PC-9 (cell line): ENCODE results near the gene ACSM2A. TPM values are rescaled to one million over a fixed set of nuclear protein-coding genes. Genes with fewer than 3 reads are reported as not detected.

Source experiments
- BruUV-seq: library from RNA; stranded (reverse); fragments of 400-500 nt; replicated peaks from 2 replicates; lab custom pipeline; 2021; lab: Mats Ljungman, UMichigan
- CTCF ChIA-PET: fragments of 300-600 bp; sonication (Branson Sonifier 250); formaldehyde crosslinking; loops from one replicate; lab custom pipeline; 2022; ENCODE audit warnings: antibody characterized with exemption; lab: Charles Lee
- POLR2A ChIA-PET: fragments of 300-600 bp; sonication (Branson Sonifier 250); formaldehyde crosslinking; loops from one replicate; lab custom pipeline; 2022; ENCODE audit warnings: antibody characterized with exemption; ENCODE audit not compliant: unreplicated experiment; lab: Charles Lee
- DNase-seq, 2 experiments: peaks; one replicate each; pipeline versions ENCODE4 v3.0.0 to v3.0.0-alpha.2; 2015 to 2022; ENCODE audit warnings: mixed read lengths in 1 of 2
- H2AFZ ChIP-seq: fragments of 200-600 bp; sonication (generic); 2 replicates; pipeline ENCODE4 v1.8.1; 2017; ENCODE audit warnings: antibody characterized with exemption
- H3F3A ChIP-seq: fragments of 200-600 bp; sonication (generic); 2 replicates; pipeline ENCODE4 v1.8.1; 2017; ENCODE audit warnings: antibody characterized with exemption, mild to moderate bottlenecking, low read depth; ENCODE audit not compliant: insufficient read depth
- H3K27ac ChIP-seq: fragments of 200-600 bp; sonication (generic); 2 replicates; pipeline ENCODE4 v1.6.1; 2016; ENCODE audit warnings: mixed run types
- H3K27me3 ChIP-seq: fragments of 200-600 bp; sonication (generic); 2 replicates; pipeline ENCODE4 v1.6.1; 2016; ENCODE audit warnings: low read depth, mixed run types; ENCODE audit not compliant: insufficient read depth
- H3K36me3 ChIP-seq: fragments of 200-600 bp; sonication (generic); 2 replicates; pipeline ENCODE4 v1.6.1; 2016; ENCODE audit warnings: low read depth, mixed run types
- H3K4me1 ChIP-seq: fragments of 200-600 bp; sonication (generic); replicated peaks from 2 replicates; pipeline ENCODE4 v1.6.1; 2016; ENCODE audit warnings: mixed run types; ENCODE audit not compliant: insufficient read depth
- H3K4me2 ChIP-seq: fragments of 200-600 bp; sonication (generic); 2 replicates; pipeline ENCODE4 v1.6.1; 2017; ENCODE audit warnings: mixed run types
- H3K4me3 ChIP-seq: fragments of 200-600 bp; sonication (generic); 2 replicates; pipeline ENCODE4 v1.6.1; 2016; ENCODE audit warnings: mixed run types
- H3K79me2 ChIP-seq: fragments of 200-600 bp; sonication (generic); 2 replicates; pipeline ENCODE4 v1.6.1; 2017; ENCODE audit warnings: low read depth, mixed run types
- H3K9me2 ChIP-seq: fragments of 200-600 bp; sonication (generic); 2 replicates; pipeline ENCODE4 v1.8.1; 2017; ENCODE audit warnings: mild to moderate bottlenecking; ENCODE audit not compliant: insufficient read depth
- H3K9me3 ChIP-seq: fragments of 200-600 bp; sonication (generic); 2 replicates; pipeline ENCODE4 v1.8.1; 2016; ENCODE audit warnings: low read depth; ENCODE audit not compliant: insufficient read depth
- H4K20me1 ChIP-seq: fragments of 200-600 bp; sonication (generic); 2 replicates; pipeline ENCODE4 v1.8.1; 2017; ENCODE audit not compliant: insufficient read depth
- CTCF ChIP-seq: fragments of 200-600 bp; sonication (generic); conservative IDR thresholded peaks from 2 replicates; pipeline ENCODE4 v1.6.1; 2017; ENCODE audit warnings: mixed run types, antibody characterized with exemption, mild to moderate bottlenecking, moderate library complexity
- EZH2 ChIP-seq: fragments of 200-600 bp; sonication (generic); IDR thresholded peaks from 2 replicates; pipeline ENCODE4 v1.8.0; 2017; ENCODE audit warnings: antibody characterized with exemption, low read depth
- intact Hi-C: fragments of 100-400 bp; cut with micrococcal nuclease; formaldehyde crosslinking; loops from one replicate; pipeline ENCODE4 v1.10.0; 2022; ENCODE audit not compliant: unreplicated experiment
- total RNA-seq: library from RNA; stranded (reverse); gene quantifications from 2 replicates; pipeline ENCODE4 v1.2.3, GENCODE V29; 2021

The ACSM2A gene
- total RNA-seq, 1 experiment from 2014 or later: not detected

DNA sequence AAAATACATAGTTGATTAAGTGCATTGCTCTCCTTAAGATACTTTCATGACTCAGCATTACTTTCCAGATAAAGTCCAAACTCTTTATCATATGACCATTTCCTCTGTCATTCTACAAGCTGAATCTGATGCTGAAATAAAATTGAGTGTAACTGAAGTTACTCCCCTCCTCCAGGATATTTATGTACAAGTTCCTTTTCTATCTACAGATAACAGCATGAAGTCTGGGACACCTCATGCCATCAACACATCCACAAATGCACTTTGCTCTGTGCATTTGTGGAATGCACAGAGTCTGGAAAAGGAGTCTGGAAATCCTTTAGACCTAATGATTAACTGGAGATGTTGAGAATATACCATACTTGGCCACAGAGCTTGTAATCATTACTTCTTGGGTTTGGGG, 64.4 kb downstream of the ACSM2A start:
- no peaks in the 10 kb centered on the region for H3K27me3 ChIP-seq
- H3F3A ChIP-seq: no peaks in the 10 kb centered on the region
- intact Hi-C loops: no loop called here
- no peaks in the 10 kb centered on the region for H3K79me2 ChIP-seq
- ChIA-PET CTCF (no interaction called here), POLR2A (no interaction called here)
- H3K36me3 ChIP-seq: no peaks in the 10 kb centered on the region
- H4K20me1 ChIP-seq: no peaks in the 10 kb centered on the region
- no peak overlapping the region for H2AFZ ChIP-seq
- DNase-seq: no peak
- H3K27ac ChIP-seq: no peak overlapping the region
- no peaks in the 10 kb centered on the region for H3K4me1 ChIP-seq
- BruUV-seq: no TSS peak
- H3K9me2 ChIP-seq: no peaks in the 10 kb centered on the region
- no peak overlapping the region for H3K4me2 ChIP-seq
- no peaks in the 10 kb centered on the region for H3K9me3 ChIP-seq
- TF ChIP-seq EZH2 (no peak), CTCF (no peak)
- H3K4me3 ChIP-seq: no peak overlapping the region

GRCh38 chr16:20517149-20517548, 65.8 kb downstream of the ACSM2A start:
- DNase-seq: no peak
- Histone ChIP-seq H3K9me2 (no peaks in the 10 kb centered on the region), H2AFZ (no peak overlapping the region), H3K36me3 (no peaks in the 10 kb centered on the region), H3K79me2 (no peaks in the 10 kb centered on the region), H4K20me1 (no peaks in the 10 kb centered on the region), H3K9me3 (no peaks in the 10 kb centered on the region), H3K4me3 (no peak overlapping the region), H3K27me3 (no peaks in the 10 kb centered on the region), H3F3A (no peaks in the 10 kb centered on the region), H3K27ac (no peak overlapping the region), H3K4me2 (no peak overlapping the region), H3K4me1 (no peaks in the 10 kb centered on the region)
- ChIA-PET CTCF (no interaction called here), POLR2A (no interaction called here)
- intact Hi-C loops: no loop called here
- BruUV-seq: no TSS peak
- TF ChIP-seq EZH2: no peak
- no peak for TF ChIP-seq CTCF

DNA sequence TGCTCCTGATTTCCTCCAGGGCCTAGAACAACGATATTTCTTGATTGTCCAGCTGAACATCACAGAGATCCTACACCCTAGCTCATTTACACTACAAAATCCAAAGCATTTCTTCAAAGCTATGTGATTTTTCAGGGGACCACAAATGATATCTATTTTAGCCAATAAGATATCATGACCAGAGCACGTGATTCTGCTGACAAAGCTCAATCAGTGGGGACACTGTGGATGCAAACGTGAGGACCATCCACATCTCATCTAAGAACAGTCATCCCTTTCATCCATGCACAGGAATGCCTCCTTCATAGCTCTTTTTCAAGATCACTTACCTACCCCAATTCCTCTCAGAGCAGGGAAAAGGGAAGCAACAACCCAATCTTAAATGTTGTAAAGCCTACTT, 67.9 kb downstream of the ACSM2A start:
- Histone ChIP-seq H3K4me3 (no peak overlapping the region), H2AFZ (no peak overlapping the region), H3F3A (no peaks in the 10 kb centered on the region), H3K27ac (no peak overlapping the region), H4K20me1 (no peaks in the 10 kb centered on the region), H3K4me1 (no peaks in the 10 kb centered on the region), H3K4me2 (no peak overlapping the region), H3K9me2 (no peaks in the 10 kb centered on the region), H3K9me3 (no peaks in the 10 kb centered on the region), H3K79me2 (no peaks in the 10 kb centered on the region), H3K27me3 (no peaks in the 10 kb centered on the region), H3K36me3 (no peaks in the 10 kb centered on the region)
- no peak for DNase-seq
- ChIA-PET POLR2A (no interaction called here), CTCF (no interaction called here)
- intact Hi-C loops: no loop called here
- BruUV-seq: no TSS peak
- TF ChIP-seq CTCF (no peak), EZH2 (no peak)
